Lower leg skin (tissue), 4 donors: ENCODE results near the gene C3AR1. TPM values are rescaled to one million over a fixed set of nuclear protein-coding genes. Genes with fewer than 3 reads are reported as not detected.
"Not testable (repeated sequence)": the region's sequence is repeated elsewhere in the genome, so short reads cannot be mapped to it uniquely, and the experiment has no call there.

ENCODE experiments used
- DNase-seq, 2 donors: peaks; one replicate each; pipeline ENCODE4 v3.0.0-alpha.2; 2019; ENCODE audit warnings: low spot score in 2 of 2
- H3K4me3 ChIP-seq: fragments of 200-600 bp; sonication (generic); 2 replicates; pipeline ENCODE4 v1.5.1; 2017; ENCODE audit warnings: mild to moderate bottlenecking, low read depth; ENCODE audit not compliant: poor library complexity, severe bottlenecking
- CTCF ChIP-seq, 3 donors: fragments of 450-650 bp; IDR thresholded peaks; one replicate each; pipeline ENCODE4 v1.5.1; 2016; ENCODE audit warnings: antibody characterized with exemption in 3 of 3, mild to moderate bottlenecking in 3 of 3, moderate library complexity in 2 of 3
- POLR2A ChIP-seq, 2 donors: fragments of 450-650 bp; IDR thresholded peaks; one replicate each; pipeline ENCODE4 v1.6.1; 2016 to 2017; ENCODE audit warnings: antibody characterized with exemption in 2 of 2, mild to moderate bottlenecking in 1 of 2, moderate library complexity in 1 of 2
- WGBS, 2 donors: methylation state at CpG; one replicate each; pipeline ENCODE4 v1.1.5; 2018; 5-methylcytosine and 5-hydroxymethylcytosine counted together
- intact Hi-C: fragments of 100-400 bp; cut with DNase I; formaldehyde crosslinking; loops from one replicate; pipeline ENCODE4 v1.15.0; 2023; ENCODE audit warnings: low total_unique reads
- total RNA-seq, 4 donors: library from RNA; depleted of rRNA; stranded (reverse); fragments of >200 nt; gene quantifications; one replicate each; pipeline ENCODE4 v1.1.0, GENCODE V29; 2016

The C3AR1 gene
- total RNA-seq, 4 donors from 2014 or later: 1.4 to 5.5 (median 3.4) TPM

GRCh38 chr12:8089716-8090115, 23.6 kb upstream of the C3AR1 start:
- intact Hi-C loops: loop anchor here (2.0 kb wide), 1 partner anchor 35 kb away; no protein-coding TSS in a partner anchor
- 82 to 88% methylated on average over 5 of the region's 5 CpGs for WGBS, 2 donors
- H3K4me3 ChIP-seq: no peak overlapping the region
- TF ChIP-seq CTCF (IDR thresholded peaks at IDR 0.05) (no peak), POLR2A (IDR thresholded peaks at IDR 0.05) (no peak)
- no peak for DNase-seq

- intact Hi-C loops: loop anchor here (2.0 kb wide), 1 partner anchor 34 kb away; no protein-coding TSS in a partner anchor
- DNase-seq, H3K4me3 ChIP-seq: not testable (repeated sequence)
- WGBS, 2 donors: 89 to 92% methylated on average over 11 of the region's 11 CpGs
Measured at GRCh38 chr12:8089277-8089676, 23.1 kb upstream of the C3AR1 start.

- H3K4me3 ChIP-seq: no peak overlapping the region
- intact Hi-C loops: loop anchor here (2.0 kb wide), 1 partner anchor 34 kb away; no protein-coding TSS in a partner anchor
- no peak for DNase-seq
- TF ChIP-seq POLR2A (IDR thresholded peaks at IDR 0.05) (no peak), CTCF (IDR thresholded peaks at IDR 0.05) (no peak)
- WGBS, 2 donors: 65 to 79% methylated on average over 3 of the region's 3 CpGs
Measured at GRCh38 chr12:8088574-8088973, 22.4 kb upstream of the C3AR1 start.

GRCh38 chr12:8087666-8088065, 21.5 kb upstream of the C3AR1 start:
- no peak for DNase-seq
- WGBS, 2 donors: 90 to 93% methylated on average over 2 of the region's 2 CpGs
- no peak overlapping the region for H3K4me3 ChIP-seq
- intact Hi-C loops: loop anchor here (2.0 kb wide), 1 partner anchor 33 kb away; no protein-coding TSS in a partner anchor
- no peak for TF ChIP-seq POLR2A (IDR thresholded peaks at IDR 0.05)

DNA sequence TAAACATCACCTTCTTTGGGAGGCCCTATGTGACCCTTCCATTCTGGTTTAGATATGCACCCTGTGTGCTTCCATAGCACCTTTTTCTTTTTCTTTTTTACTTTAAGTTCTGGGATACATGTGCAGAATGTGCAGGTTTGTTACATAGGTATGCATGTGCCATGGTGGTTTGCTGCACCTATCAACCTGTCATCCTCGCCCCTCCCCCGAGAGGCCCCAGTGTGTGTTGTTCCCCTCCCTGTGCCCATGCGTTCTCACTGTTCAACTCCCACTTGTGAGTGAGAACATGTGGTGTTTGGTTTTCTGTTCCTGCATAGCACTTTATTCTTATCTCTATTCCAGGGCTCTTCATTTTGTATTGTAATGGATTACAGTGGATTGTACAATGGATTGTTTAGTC, 18.2 kb upstream of the C3AR1 start:
- 75 to 79% methylated on average over 3 of the region's 3 CpGs for whole genome bisulfite sequencing, 2 donors
- intact Hi-C loops, H3K4me3 ChIP-seq, DNase-seq: not testable (repeated sequence)

GRCh38 chr12:8082808-8083100, 16.6 kb upstream of the C3AR1 start:
- H3K4me3 ChIP-seq: peak overlapping the region; percentile 81
- intact Hi-C loops: no loop called here
- TF ChIP-seq POLR2A (IDR thresholded peaks at IDR 0.05) (no peak), CTCF (IDR thresholded peaks at IDR 0.05) (no peak)
- WGBS, 2 donors: 2 to 3% methylated on average over 4 of the region's 4 CpGs
- no peak for DNase-seq

DNA sequence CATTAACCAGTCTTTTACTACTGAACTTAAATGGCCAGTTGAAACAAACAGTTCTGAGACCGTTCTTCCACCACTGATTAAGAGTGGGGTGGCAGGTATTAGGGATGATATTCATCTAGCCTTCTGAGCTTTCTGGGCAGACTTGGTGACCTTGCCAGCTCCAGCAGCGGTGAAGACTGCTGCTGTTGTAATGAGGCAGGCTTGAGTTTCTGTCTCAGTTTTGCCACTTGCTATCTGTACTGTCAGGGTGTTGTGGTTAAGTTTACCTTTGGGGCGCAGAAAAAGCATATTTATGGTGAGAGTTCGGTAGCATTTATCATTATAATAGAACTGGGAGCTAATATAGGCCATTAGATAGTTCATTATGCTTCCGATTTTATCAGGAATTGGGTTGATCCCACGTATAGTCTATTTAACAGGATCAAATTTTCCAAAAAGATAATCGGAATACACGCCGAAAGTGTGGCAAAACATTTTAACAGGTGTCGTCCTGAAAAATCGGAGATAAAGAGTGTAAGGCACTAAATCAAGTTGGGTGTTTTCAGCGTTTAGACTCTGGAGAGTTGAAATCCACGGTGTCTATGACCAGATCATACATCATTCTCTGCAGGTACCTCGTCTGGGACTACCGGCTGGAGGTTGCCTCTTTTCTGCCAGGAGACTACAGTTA, 15.2 kb upstream of the C3AR1 start:
- no peak for DNase-seq

More for the DNA sequence above, 15.2 kb upstream of the C3AR1 start:
- 1 to 2% methylated on average over 15 of the region's 15 CpGs for WGBS, 2 donors
- intact Hi-C loops: no loop called here
- TF ChIP-seq POLR2A (IDR thresholded peaks at IDR 0.05) (no peak), CTCF (IDR thresholded peaks at IDR 0.05) (no peak)
- H3K4me3 ChIP-seq: peak overlapping the region; percentile 53
